ENCODE measurements around the gene CRIP1.

The CRIP1 gene

GRCh38 chr14:105530285-105531087 lies 43.8 kb downstream of the CRIP1 start:
- no peak for FAIRE-seq
- DNase-seq (ENCODE audit: insufficient read length, low spot score): no peak

DNA sequence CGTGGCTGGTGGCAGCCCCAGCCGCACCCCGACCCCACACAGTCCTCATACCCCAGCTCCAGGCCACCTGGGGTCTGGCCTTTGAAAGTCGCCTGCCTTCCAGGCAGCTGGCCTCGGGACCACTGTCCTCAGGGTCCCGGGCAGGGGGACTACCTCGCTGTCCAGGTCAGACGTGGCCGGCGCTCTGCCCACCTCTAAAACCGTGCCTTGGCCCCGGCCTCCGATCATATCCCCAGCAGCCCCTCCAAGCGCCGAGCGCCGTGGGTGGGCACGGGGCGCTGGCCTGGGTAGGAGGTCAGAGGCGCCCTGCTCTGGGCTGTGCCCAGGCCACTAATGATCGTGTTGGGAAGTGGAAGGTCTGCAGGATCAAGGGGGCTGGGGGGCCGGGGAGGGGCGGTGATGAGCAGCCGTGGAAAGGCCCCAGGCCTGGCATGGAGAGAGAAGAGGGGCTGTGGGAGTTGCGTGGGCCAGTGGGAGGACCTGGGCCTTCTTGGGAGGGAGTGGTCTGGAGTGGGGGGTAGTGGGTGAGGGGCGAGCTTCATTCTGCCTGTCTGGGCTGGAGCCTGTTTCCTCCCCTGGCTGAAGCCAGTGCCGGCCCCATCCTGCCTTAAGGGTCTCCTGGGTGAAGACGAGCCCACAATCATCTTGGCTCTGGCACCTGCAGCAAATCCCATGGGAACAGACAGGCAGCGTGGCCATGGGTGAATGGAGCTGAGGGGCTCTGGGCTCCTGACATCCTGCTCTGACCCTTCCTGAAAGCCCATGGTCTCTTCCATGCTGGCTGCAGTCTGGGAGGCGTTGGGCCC lies 44.6 kb downstream of the CRIP1 start:
- no peak for DNase-seq (ENCODE audit: insufficient read length, low spot score)
- FAIRE-seq: no peak

DNA sequence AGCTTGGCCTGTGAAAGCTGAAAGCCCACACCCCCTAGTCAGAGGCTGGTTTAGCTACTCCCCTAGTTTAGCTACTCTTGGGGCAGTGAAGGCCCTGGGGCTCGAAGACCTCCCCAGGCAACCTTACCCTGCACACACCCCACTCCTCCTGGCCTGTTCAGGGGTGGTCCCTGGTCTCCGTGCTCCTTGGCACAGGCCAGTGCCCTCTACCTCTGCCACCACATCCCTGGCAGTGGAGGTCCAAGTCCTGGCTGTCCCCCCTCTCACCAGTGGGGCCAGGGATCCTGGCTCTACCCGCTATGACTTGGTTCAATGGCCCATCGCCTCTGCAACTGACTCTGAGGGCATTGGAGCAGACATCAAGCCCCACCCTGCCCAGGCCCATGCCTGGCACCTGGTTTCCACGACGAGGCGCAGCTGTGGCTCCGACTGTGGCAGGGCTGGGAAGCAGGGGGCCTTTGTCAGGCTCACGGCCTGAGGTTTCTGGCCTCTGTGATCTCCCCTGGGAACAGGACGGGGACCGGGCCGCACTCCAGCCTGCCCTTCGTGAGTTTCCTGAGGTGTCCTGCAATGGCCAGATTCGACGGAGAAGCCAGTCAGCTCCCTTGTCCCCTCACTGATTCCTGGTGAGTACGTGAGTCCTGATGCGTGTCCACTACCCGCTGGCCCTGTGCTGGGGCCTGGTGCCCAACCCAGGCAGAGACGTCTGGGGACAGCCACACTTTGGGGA lies 45.4 kb downstream of the CRIP1 start:
- DNase-seq (ENCODE audit: insufficient read length, low spot score) (no peak), FAIRE-seq (no peak)

GRCh38 chr14:105532735-105533141 lies 46.1 kb downstream of the CRIP1 start:
- FAIRE-seq (no peak), DNase-seq (ENCODE audit: insufficient read length, low spot score) (no peak)

DNA sequence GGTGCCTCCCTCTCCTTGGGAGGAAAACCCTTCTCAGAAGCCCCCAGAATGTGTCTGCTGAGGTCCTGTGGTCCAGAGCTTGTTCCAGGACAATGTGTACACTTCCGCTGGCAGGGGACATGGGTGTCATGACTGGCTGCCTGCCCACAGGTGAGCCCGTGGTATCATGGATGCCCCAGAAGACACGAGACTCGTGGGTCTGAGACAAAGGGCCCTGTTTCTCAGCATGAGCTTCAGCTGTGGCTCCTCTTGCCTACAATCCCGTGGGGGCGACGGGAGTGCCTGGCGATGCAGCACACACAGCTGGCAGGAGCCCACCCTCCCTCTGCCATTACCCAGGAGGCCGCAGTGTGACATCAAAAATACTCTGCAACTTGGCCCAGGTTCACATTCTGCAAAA lies 46.7 kb downstream of the CRIP1 start:
- FAIRE-seq: no peak
- DNase-seq (ENCODE audit: insufficient read length, low spot score): no peak

GRCh38 chr14:105533811-105534498 lies 47.3 kb downstream of the CRIP1 start:
- FAIRE-seq: no peak
- DNase-seq (ENCODE audit: insufficient read length, low spot score): no peak

- DNase-seq (ENCODE audit: insufficient read length, low spot score) (no peak), FAIRE-seq (no peak)
These were observed 47.9 kb downstream of the CRIP1 start for GRCh38 chr14:105534586-105534985.

DNA sequence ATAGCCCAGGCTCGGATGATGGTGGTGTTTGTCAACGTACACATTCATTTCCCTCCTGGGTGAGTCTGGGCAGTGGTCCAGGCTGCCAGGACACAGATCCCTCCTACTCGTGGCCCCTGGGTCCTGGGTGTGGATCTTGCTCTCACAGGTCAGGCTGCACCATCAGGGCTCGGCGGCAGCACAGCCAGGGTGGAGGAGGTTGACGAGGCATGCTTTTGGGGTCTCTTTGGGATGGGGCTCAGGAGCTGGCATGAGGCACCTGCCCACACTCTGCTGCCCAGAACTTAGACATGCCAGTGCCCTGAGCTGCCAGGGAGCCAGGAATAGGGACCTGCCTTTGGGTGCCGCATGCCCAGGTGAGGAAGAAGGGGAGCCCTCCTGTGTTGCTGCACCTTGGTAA lies 49.4 kb downstream of the CRIP1 start:
- FAIRE-seq (no peak), DNase-seq (ENCODE audit: insufficient read length, low spot score) (no peak)

DNA sequence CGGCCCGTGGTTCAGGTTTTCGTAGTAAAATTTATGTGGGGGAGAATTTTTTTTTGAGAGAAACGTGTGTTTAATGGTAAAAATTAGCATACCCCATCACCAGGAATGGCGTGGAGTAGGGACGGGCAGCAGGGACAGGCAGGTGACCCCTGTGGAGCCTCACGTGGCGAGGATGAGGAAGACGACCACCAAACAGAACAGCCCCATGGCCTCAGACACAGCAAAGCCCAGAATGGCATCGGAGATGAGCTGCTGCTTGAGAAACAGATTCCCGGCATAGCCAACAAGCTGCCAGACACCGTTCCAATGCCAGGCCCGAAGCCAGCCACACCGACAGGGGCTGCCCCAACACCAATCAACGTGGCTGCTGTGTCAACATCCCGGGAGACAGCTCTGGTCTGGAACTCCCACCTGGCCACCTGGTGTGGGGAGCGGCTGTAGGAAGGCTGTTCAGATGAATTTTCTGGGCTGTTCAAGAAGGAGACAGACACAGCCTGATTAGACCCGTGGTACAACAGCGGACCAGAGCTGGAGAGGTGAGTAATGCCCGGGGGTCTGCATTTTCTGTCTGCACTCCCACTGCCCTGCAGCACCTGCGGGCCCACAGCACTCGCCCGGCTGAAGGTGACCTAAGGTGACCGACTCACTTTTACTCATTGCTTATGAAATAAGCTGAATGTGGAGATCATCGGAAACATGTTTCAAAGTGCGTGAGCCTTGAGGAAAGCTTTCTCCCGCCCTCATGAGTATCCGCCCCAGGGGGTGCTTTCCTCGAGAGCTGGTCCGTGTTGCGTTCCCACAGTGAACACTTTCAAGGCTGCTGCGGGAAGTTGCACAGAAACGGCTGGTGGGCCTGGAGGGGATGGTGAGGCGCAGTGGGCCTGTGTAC lies 50.2 kb downstream of the CRIP1 start:
- FAIRE-seq (no peak), DNase-seq (ENCODE audit: insufficient read length, low spot score) (no peak)

GRCh38 chr14:105537580-105538474 lies 51.1 kb downstream of the CRIP1 start:
- FAIRE-seq (peak; percentile 90), DNase-seq (ENCODE audit: insufficient read length, low spot score) (peak; percentile 76)

Data from HTR-8/SVneo (cell line).